A549 (cell line): ENCODE results near the gene GCHFR. TPM values are rescaled to one million over a fixed set of nuclear protein-coding genes. Genes with fewer than 3 reads are reported as not detected.

ENCODE experiments used
- ATAC-seq, 2 experiments: fragments of 200-7000 bp in 1 of 2; fragments of >200 bp in 1 of 2; cut with Nextera tagmentation in 1 of 2; cut with Tn5 transposase in 1 of 2; 3 replicates each; pipeline versions ENCODE4 v1.8.0 to v1.9.1; 2018 to 2020; ENCODE audit warnings: mild to moderate bottlenecking in 1 of 2, moderate library complexity in 1 of 2
- CTCF ChIA-PET: fragments of 300-600 bp; sonication (Branson Sonifier 250); formaldehyde crosslinking; extraction: SDS; loops from one replicate; lab custom pipeline; 2021; ENCODE audit warnings: antibody characterized with exemption, inconsistent platforms; lab: Yijun Ruan, JAX
- POLR2A ChIA-PET: fragments of 350-600 bp; formaldehyde crosslinking; extraction: SDS; loops from one replicate; lab custom pipeline; 2021; ENCODE audit warnings: antibody characterized with exemption, inconsistent platforms; lab: Yijun Ruan, JAX
- DNase-seq, 2 experiments: peaks; one replicate each; pipeline versions ENCODE4 v3.0.0 to v3.0.0-alpha.2; 2011 to 2016; ENCODE audit warnings: low read depth in 1 of 2, low spot score in 1 of 2
- FAIRE-seq: peaks from 2 replicates; lab custom pipeline; 2011; peaks lifted over from hg19 to GRCh38; lab: Jason Lieb, UNC
- H3K27ac ChIP-seq, 2 experiments: fragments of >200 bp; sonication (Bioruptor Twin); formaldehyde crosslinking; 3 replicates each; pipeline ENCODE4 v1.5.1; 2016 to 2017
- H3K4me1 ChIP-seq: fragments of >200 bp; sonication (Bioruptor Twin); formaldehyde crosslinking; 3 replicates; pipeline ENCODE4 v1.6.1; 2016
- H3K4me2 ChIP-seq: fragments of >200 bp; sonication (Bioruptor Twin); formaldehyde crosslinking; 3 replicates; pipeline ENCODE4 v1.6.1; 2016
- H3K4me3 ChIP-seq: fragments of >200 bp; sonication (Bioruptor Twin); formaldehyde crosslinking; 3 replicates; pipeline ENCODE4 v1.5.1; 2016
- H3K9me3 ChIP-seq: fragments of >200 bp; sonication (Bioruptor Twin); formaldehyde crosslinking; 3 replicates; pipeline ENCODE4 v1.6.1; 2016
- ATOH8 ChIP-seq: fragments of 250-450 bp; sonication (Bioruptor Pico); IDR thresholded peaks from 2 replicates; pipeline ENCODE4 v1.5.0; 2020; ENCODE audit warnings: low read depth, mild to moderate bottlenecking, moderate library complexity
- CBX2 ChIP-seq: fragments of 200-600 bp; sonication (generic); IDR thresholded peaks from 2 replicates; pipeline ENCODE4 v1.6.1; 2016; ENCODE audit warnings: low read depth, mild to moderate bottlenecking, borderline replicate concordance
- CHD2 ChIP-seq: fragments of 150-350 bp; IDR thresholded peaks from 2 replicates; pipeline ENCODE4 v1.6.1; 2014; ENCODE audit warnings: low read length; ENCODE audit not compliant: partially characterized antibody
- CHD4 ChIP-seq: fragments of 200-600 bp; sonication (generic); IDR thresholded peaks from 2 replicates; pipeline ENCODE4 v1.6.1; 2016; ENCODE audit warnings: antibody characterized with exemption, mild to moderate bottlenecking, borderline replicate concordance
- ESRRA ChIP-seq: fragments of 150-350 bp; IDR thresholded peaks from 2 replicates; pipeline ENCODE4 v1.6.1; 2014; ENCODE audit warnings: mild to moderate bottlenecking, low read length, borderline replicate concordance
- FOXS1 ChIP-seq: fragments of 250-450 bp; sonication (Bioruptor Pico); IDR thresholded peaks from 2 replicates; pipeline ENCODE4 v1.5.0; 2020; ENCODE audit warnings: mild to moderate bottlenecking, moderate library complexity
- HDAC2 ChIP-seq: fragments of 200-600 bp; sonication (generic); IDR thresholded peaks from 2 replicates; pipeline ENCODE4 v1.6.1; 2016
- HEYL ChIP-seq: fragments of 250-450 bp; sonication (Bioruptor Pico); IDR thresholded peaks from 2 replicates; pipeline ENCODE4 v1.8.0; 2021; ENCODE audit warnings: mild to moderate bottlenecking, moderate library complexity
- JUNB ChIP-seq: fragments of >200 bp; sonication (Bioruptor Twin); formaldehyde crosslinking; IDR thresholded peaks from 2 replicates; pipeline ENCODE4 v1.6.1; 2016
- NR3C1 ChIP-seq: fragments of >200 bp; sonication (Bioruptor Twin); formaldehyde crosslinking; IDR thresholded peaks from 3 replicates; pipeline ENCODE4 v1.6.1; 2017
- PHF8 ChIP-seq: fragments of 200-600 bp; sonication (generic); IDR thresholded peaks from 2 replicates; pipeline ENCODE4 v1.6.1; 2016; ENCODE audit warnings: low read depth, mild to moderate bottlenecking, antibody characterized with exemption, moderate library complexity, borderline replicate concordance
- RAD21 ChIP-seq, 2 experiments: fragments of >200 bp in 1 of 2; sonication (Bioruptor Twin) in 1 of 2; formaldehyde crosslinking in 1 of 2; IDR thresholded peaks in 1 of 2; conservative IDR thresholded peaks in 1 of 2; 2 replicates in 1 of 2; 3 replicates in 1 of 2; pipeline ENCODE4 v1.6.1; 2012 to 2018; ENCODE audit warnings: inconsistent platforms in 1 of 2
- RARB ChIP-seq: fragments of 250-450 bp; sonication (Bioruptor Pico); IDR thresholded peaks from 2 replicates; pipeline ENCODE4 v1.8.0; 2021; ENCODE audit warnings: mild to moderate bottlenecking, moderate library complexity
- RCOR1 ChIP-seq: fragments of 150-350 bp; IDR thresholded peaks from 2 replicates; pipeline ENCODE4 v1.6.1; 2014; ENCODE audit warnings: antibody characterized with exemption, low read length, low read depth
- SMC3 ChIP-seq: fragments of >200 bp; sonication (Bioruptor Twin); formaldehyde crosslinking; IDR thresholded peaks from 3 replicates; pipeline ENCODE4 v1.6.1; 2018; ENCODE audit warnings: inconsistent platforms
- WGBS: methylation state at CpG from one replicate; pipeline ENCODE4 v1.1.6; 2017; ENCODE audit errors: missing lambda C conversion rate; 5-methylcytosine and 5-hydroxymethylcytosine counted together
- polyA plus RNA-seq, 4 experiments: library from polyadenylated mRNA; depleted of rRNA in 3 of 4; stranded (reverse); fragments of >200 nt; fragmentation: RNase III in 1 of 4; extraction: RNeasy Plus Mini Kit Qiagen cat#74134 plus additional on column Dnase treatment in 1 of 4; gene quantifications; 2 replicates in 3 of 4; 3 replicates in 1 of 4; pipeline ENCODE4 v1.2.3, GENCODE V29; 2011 to 2017
- TF ChIP-seq, protein P1 (sequence below): fragments of >200 bp; sonication (Bioruptor Twin); formaldehyde crosslinking; IDR thresholded peaks from 3 replicates; pipeline ENCODE4 v1.5.1; 2016
- TF ChIP-seq, protein P2 (sequence below): fragments of 150-350 bp; IDR thresholded peaks from 2 replicates; pipeline ENCODE4 v1.6.1; 2014; ENCODE audit warnings: low read depth, mild to moderate bottlenecking, low read length

The GCHFR gene
- polyA plus RNA-seq, 2 of the 4 experiments (the other 2 are of a cell fraction) = 6.9 to 7.7 TPM

DNA sequence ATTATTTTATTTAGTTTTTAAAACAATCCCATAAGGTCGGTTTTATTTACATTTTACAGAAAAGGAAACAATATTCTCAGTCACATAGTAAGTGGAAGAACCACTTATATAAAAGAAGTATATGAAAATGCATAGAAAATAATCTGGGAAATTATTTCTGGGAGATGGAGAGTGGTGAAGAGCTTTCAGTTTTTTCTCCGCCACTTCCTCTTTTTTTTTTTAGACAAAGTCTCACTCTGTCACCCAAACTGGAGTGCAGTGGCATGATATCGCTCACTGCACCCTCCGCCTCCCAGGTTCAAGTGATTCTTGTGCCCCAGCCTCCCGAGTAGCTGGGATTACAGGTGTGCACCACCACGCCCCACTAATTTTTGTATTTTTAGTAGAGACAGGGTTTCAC lies 47.7 kb upstream of the GCHFR start:
- CTCF ChIA-PET = interaction anchor here (0.6 to 1.4 kb wide), 2 partner anchors 8 to 9 kb away, joined by 4 to 8 read pairs; no protein-coding TSS in a partner anchor
- WGBS = 90% methylated on average over 6 of the region's 6 CpGs
- no peak for TF ChIP-seq FOXS1 (CRISPR knock-in tag)
- TF ChIP-seq CBX2 = no peak
- TF ChIP-seq, protein P1, sequence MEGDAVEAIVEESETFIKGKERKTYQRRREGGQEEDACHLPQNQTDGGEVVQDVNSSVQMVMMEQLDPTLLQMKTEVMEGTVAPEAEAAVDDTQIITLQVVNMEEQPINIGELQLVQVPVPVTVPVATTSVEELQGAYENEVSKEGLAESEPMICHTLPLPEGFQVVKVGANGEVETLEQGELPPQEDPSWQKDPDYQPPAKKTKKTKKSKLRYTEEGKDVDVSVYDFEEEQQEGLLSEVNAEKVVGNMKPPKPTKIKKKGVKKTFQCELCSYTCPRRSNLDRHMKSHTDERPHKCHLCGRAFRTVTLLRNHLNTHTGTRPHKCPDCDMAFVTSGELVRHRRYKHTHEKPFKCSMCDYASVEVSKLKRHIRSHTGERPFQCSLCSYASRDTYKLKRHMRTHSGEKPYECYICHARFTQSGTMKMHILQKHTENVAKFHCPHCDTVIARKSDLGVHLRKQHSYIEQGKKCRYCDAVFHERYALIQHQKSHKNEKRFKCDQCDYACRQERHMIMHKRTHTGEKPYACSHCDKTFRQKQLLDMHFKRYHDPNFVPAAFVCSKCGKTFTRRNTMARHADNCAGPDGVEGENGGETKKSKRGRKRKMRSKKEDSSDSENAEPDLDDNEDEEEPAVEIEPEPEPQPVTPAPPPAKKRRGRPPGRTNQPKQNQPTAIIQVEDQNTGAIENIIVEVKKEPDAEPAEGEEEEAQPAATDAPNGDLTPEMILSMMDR = no peak
- TF ChIP-seq, protein P2, sequence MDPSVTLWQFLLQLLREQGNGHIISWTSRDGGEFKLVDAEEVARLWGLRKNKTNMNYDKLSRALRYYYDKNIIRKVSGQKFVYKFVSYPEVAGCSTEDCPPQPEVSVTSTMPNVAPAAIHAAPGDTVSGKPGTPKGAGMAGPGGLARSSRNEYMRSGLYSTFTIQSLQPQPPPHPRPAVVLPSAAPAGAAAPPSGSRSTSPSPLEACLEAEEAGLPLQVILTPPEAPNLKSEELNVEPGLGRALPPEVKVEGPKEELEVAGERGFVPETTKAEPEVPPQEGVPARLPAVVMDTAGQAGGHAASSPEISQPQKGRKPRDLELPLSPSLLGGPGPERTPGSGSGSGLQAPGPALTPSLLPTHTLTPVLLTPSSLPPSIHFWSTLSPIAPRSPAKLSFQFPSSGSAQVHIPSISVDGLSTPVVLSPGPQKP = no peak
- no peak for TF ChIP-seq RCOR1
- no peak for TF ChIP-seq NR3C1
- TF ChIP-seq HDAC2 = no peak
- TF ChIP-seq RARB (CRISPR knock-in tag) = no peak
- TF ChIP-seq HEYL (CRISPR knock-in tag) = no peak
- no peak for TF ChIP-seq ESRRA
- TF ChIP-seq CHD4 = no peak
- TF ChIP-seq PHF8 = no peak
- no peak for TF ChIP-seq ATOH8 (CRISPR knock-in tag)
- no peak for TF ChIP-seq SMC3
- Histone ChIP-seq H3K4me1 (no peaks in the 10 kb centered on the region), H3K27ac (no peak overlapping the region), H3K4me3 (no peak overlapping the region), H3K9me3 (no peaks in the 10 kb centered on the region), H3K4me2 (no peak overlapping the region)
- FAIRE-seq = no peak
- no peak for ATAC-seq
- DNase-seq = no peak
- POLR2A ChIA-PET = no interaction called here

GRCh38 chr15:40721701-40722100 lies 42.2 kb upstream of the GCHFR start:
- TF ChIP-seq RAD21 (conservative IDR thresholded peaks at IDR 0.05 in 1 of 2, IDR thresholded peaks at IDR 0.05 in 1 of 2) (no peak), CHD2 (no peak), ESRRA (no peak), HEYL (CRISPR knock-in tag) (no peak), JUNB (no peak)
- no peaks in the 10 kb centered on the region for H3K4me1 ChIP-seq
- DNase-seq (no peak), FAIRE-seq (no peak), ATAC-seq (no peak)
- H3K27ac ChIP-seq = no peak overlapping the region
- no peaks in the 10 kb centered on the region for H3K9me3 ChIP-seq
- 83% methylated on average over 1 of the region's 1 CpG for whole genome bisulfite sequencing
- H3K4me2 ChIP-seq = no peak overlapping the region
- POLR2A ChIA-PET = no interaction called here
- H3K4me3 ChIP-seq = no peak overlapping the region
- CTCF ChIA-PET = interaction anchor here (0.6 kb wide), 1 partner anchor 76 kb away, joined by 3 read pairs; no protein-coding TSS in a partner anchor

DNA sequence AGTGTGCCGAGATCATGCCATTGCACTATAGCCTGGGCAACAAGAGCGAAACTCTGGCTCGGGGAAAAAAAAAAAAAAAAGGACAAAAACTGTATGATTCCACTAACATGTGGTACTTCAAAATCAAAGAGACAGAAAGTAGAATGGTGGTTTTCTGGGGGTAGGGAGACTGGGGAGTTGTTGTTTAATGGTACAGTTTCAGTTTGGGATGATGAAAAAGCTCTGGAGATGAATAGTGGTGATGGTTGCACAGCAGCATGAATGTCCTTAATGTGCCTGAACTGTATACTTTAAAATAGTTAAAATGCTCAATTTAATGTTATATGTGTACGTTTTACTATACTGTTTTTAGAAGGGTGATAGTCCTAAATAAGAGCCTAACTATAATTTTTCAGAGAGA lies 41.5 kb upstream of the GCHFR start:
- ChIA-PET CTCF (interaction anchor here (0.5 to 0.6 kb wide), 3 partner anchors 10 to 760 kb away, joined by 3 read pairs; no protein-coding TSS in a partner anchor), POLR2A (no interaction called here)
- Histone ChIP-seq H3K9me3 (no peaks in the 10 kb centered on the region), H3K27ac (no peak overlapping the region), H3K4me2 (no peak overlapping the region), H3K4me3 (no peak overlapping the region), H3K4me1 (no peaks in the 10 kb centered on the region)
- FAIRE-seq (no peak), ATAC-seq (no peak), DNase-seq (no peak)
- WGBS = 91% methylated on average over 4 of the region's 4 CpGs
- TF ChIP-seq ESRRA = no peak
